HG03139 (cell line): ENCODE results near the gene MAPK10.
"Not testable (repeated sequence)": the region's sequence is repeated elsewhere in the genome, so short reads cannot be mapped to it uniquely, and the experiment has no call there.

ENCODE experiments used
- ATAC-seq: cut with Tn5 transposase; IDR thresholded peaks from one replicate; pipeline ENCODE4 v1.9.1; 2021; ENCODE audit not compliant: unreplicated experiment

MAPK10 gene

DNA sequence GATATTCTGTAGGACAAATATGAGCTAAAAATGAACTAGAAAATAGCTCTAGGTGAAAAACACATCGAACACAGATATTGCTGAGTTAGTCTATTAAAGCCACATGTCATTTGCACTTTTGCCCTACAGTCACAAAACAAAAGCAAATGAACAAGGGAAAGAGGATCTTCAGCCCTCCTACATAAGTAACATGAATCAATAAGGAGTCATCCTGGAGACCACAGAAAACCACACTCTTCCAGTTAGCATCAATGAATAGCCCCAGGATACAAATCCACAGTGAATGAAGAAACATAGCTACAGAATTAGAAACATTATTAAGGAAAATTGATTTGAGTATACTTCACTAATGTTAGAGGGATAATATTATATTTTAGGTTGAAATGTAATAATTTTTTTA is 311.4 kb downstream of the MAPK10 start:
- no peak for ATAC-seq

- no peak for ATAC-seq
These were observed 315.3 kb downstream of the MAPK10 start for GRCh38 chr4:86044593-86044985.

GRCh38 chr4:86043755-86044592 is 315.9 kb downstream of the MAPK10 start:
- peak; percentile 51 for ATAC-seq

DNA sequence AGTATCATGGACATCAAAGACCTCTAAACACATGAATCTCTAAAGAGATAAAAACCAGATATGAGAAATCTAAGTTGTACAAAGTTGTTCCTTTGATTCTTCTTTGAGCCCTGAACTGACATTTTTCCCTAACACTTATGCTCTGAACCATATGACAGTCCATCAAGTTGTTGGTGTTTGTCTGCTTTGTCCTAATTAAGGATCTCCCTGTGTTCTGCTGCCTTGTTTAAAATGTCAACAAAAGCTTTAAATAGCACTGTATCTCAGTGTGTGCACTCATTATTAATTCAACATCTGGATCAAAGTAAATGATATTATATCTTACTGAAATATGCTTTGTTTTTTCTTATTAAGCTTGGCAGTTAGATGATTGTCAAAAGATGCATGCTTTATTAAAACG is 321.8 kb downstream of the MAPK10 start:
- no peak for ATAC-seq

GRCh38 chr4:86036736-86037135 is 323.1 kb downstream of the MAPK10 start:
- ATAC-seq, result no peak

DNA sequence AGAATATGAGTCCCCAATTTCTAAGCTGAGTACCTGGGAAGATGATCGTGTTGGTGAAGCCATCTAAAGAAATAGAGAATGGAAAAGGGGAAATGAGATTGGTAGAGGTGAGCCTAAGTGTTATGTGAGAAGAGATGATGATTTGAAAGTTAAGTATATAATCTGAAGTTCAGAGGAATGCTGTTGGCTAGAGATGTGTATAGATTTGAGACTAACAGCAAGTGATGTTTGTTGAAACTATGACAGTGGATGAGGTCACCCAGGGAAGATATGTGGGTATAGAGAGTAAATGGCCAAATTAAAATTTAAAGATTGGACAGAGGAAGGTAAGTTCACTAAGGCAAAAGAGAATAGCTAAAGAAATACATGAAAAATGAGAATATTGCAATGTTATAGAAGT is 324.2 kb downstream of the MAPK10 start:
- no peak for ATAC-seq

GRCh38 chr4:86034616-86035015 is 325.2 kb downstream of the MAPK10 start:
- no peak for ATAC-seq

GRCh38 chr4:86033171-86033570 is 326.7 kb downstream of the MAPK10 start:
- ATAC-seq, result no peak

DNA sequence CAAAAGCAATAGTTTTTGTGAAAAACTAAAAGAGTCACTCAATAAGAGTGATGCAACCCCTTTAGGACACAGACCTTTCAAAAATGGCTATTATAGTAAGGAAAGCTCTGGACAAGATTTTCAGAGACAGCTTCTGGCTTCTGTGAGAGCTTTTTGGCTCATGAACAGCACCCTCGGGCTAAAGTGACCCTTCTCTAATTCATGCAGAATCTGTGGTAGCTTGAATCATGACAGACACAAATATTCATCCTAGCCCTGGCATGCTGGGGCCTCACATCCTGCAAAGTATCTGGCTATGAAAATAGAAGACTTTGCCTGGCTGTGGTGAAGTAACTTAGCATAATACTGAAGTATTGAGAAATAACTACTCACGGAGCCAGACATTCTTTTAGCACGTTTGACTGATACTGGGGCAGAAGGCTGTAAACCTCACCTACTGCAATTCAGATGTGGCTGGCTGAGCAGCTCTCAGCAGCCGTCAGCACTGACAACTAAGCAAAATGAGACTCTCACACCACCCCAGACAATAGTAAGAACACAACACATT is 327.3 kb downstream of the MAPK10 start:
- ATAC-seq, result no peak

GRCh38 chr4:86031927-86032326 is 327.9 kb downstream of the MAPK10 start:
- ATAC-seq, result no peak

GRCh38 chr4:86026720-86027119 is 333.1 kb downstream of the MAPK10 start:
- no peak for ATAC-seq

- not testable (repeated sequence) for ATAC-seq
These were observed 338.2 kb downstream of the MAPK10 start for GRCh38 chr4:86021671-86022070.

GRCh38 chr4:86019906-86020305 is 339.9 kb downstream of the MAPK10 start:
- no peak for ATAC-seq

DNA sequence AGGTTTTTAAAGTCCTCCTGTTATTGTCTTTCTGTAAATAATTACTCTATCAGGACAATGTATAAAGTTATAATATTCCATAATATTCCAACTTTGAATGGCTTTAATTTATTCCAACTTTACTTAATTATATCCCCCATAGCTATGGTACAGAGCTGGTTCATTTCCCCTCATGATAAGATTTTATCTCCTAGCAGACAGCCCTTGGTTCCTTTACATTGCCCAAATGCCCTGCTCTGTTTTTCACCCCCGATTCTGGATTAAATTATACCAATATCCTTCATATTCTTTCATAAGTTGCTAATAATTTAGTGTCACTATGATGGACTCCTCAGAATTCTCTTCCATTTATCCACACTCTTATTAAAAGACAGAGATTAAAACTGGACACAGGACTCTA is 340.5 kb downstream of the MAPK10 start:
- ATAC-seq, result no peak

GRCh38 chr4:86015412-86016350 is 344.2 kb downstream of the MAPK10 start:
- ATAC-seq, result no peak

- ATAC-seq, result peak; percentile 89
These were observed 345.3 kb downstream of the MAPK10 start for GRCh38 chr4:86014599-86014998.

DNA sequence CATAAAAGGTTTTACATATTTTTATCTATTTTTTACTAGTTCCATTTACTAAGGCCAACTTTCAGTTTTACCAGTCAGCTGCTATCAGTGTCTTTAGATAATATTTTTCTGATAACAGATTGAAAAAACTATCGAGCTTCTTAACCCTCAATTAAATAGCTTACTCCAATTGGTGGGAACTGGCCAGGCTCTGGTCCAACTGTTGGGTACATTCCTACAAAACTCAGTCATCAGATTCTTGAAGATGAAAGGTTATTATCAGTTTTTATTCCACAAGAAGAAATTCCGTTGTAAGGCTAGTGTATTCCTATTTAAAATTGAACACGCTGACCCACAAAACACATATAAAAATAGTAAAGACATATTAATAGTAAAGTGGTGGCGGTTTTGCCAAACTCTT is 346.2 kb downstream of the MAPK10 start:
- ATAC-seq, result no peak

DNA sequence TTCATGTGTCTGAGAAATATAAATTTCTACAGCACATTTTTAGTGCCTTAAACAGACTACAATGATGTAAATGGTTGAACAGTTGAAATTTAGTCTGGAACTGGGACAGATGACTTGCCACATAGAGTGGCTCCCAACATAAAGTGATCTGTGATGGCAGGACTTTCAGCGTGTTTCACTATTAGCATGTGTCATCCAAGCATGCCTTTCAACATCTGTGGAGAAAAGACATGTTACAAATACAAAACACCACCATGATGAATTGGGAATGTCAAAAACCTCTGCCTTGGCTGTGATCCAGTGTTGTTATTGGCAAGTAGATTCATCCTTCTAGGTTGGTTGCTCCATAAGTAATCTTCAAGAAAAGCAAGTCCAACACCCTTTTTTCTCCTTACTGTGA is 348.7 kb downstream of the MAPK10 start:
- no peak for ATAC-seq

GRCh38 chr4:86007042-86007441 is 352.8 kb downstream of the MAPK10 start:
- ATAC-seq, result no peak

- ATAC-seq, result no peak
These were observed 353.8 kb downstream of the MAPK10 start for GRCh38 chr4:86006057-86006456.

GRCh38 chr4:86004030-86004429 is 355.8 kb downstream of the MAPK10 start:
- ATAC-seq, result no peak

DNA sequence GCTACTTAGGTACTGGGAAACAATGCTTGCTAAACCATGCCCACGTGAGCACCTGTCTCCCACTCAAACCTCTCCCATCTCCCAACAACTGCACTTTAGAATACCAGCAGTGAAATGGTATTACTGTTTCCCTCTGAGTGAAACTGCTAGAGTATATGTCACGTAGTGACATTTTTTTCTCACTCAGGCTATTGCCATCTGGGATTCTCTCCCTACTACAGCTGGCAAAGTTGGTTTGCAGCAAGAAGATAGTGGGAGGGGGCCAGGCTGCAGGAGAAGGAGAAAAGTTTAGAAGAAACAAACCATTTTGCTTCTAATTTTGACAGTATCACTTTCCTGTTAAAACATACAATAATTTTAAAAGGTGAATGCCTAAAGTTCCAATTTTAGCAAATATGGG is 358.3 kb downstream of the MAPK10 start:
- ATAC-seq, result no peak
